Measurements from ENCODE around the gene NME4.
A peak's percentile ranks its signal among the peaks of the same experiment; 100 is the strongest.

Gene NME4

GRCh38 chr16:425082-425718 is 28.2 kb downstream of the NME4 start, which contains the start of gene RAB11FIP3:
TSS of gene RAB11FIP3 (plus strand) at chr16:425649. CDS start at chr16:426007, 358 bp downstream.
- H3K9me3 ChIP-seq (ENCODE audit: control insufficient read depth, insufficient read depth, low read depth, low read length): no peaks in the 10 kb centered on the region
- H3K4me3 ChIP-seq (ENCODE audit: low read depth, low read length): peak within 1 kb of the TSS; percentile 85
- H3K36me3 ChIP-seq (ENCODE audit: control insufficient read depth, insufficient read depth, low read length): 0 out of 2 replicates have a peak, but pooled peaks cover 3% of the 10 kb centered on the region
- H3K27me3 ChIP-seq (ENCODE audit: control insufficient read depth, insufficient read depth, low read length): peaks cover 35% of the 10 kb centered on the region
- no peak within 1 kb of the TSS for H3K27ac ChIP-seq (ENCODE audit: low read depth, low read length)
- peaks cover 13% of the 10 kb centered on the region for H3K4me1 ChIP-seq (ENCODE audit: control insufficient read depth, insufficient read depth, low read length)
- H3K9ac ChIP-seq (ENCODE audit: low read length): peak within 1 kb of the TSS; percentile 56

DNA sequence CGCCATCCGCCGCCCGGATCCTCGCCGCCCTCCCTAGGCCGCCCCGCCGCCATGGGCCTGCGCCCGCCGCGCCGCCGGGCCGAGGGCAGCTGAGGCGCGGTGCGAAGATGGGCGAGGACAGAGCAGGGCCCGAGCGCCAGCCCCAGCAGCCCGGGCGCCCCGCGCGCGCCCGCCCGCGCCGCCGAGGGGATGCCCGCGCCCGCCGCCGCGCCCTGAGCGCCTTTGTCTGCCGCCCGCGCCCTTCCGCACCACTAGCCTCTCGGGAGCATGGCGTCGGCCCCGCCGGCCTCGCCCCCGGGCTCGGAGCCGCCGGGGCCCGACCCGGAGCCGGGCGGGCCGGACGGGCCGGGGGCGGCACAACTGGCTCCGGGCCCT is 28.7 kb downstream of the NME4 start:
- Histone ChIP-seq H3K9ac (ENCODE audit: low read length) (no peak overlapping the region), H3K27ac (ENCODE audit: low read depth, low read length) (no peak overlapping the region), H3K4me3 (ENCODE audit: low read depth, low read length) (peak overlapping the region; percentile 85)

DNA sequence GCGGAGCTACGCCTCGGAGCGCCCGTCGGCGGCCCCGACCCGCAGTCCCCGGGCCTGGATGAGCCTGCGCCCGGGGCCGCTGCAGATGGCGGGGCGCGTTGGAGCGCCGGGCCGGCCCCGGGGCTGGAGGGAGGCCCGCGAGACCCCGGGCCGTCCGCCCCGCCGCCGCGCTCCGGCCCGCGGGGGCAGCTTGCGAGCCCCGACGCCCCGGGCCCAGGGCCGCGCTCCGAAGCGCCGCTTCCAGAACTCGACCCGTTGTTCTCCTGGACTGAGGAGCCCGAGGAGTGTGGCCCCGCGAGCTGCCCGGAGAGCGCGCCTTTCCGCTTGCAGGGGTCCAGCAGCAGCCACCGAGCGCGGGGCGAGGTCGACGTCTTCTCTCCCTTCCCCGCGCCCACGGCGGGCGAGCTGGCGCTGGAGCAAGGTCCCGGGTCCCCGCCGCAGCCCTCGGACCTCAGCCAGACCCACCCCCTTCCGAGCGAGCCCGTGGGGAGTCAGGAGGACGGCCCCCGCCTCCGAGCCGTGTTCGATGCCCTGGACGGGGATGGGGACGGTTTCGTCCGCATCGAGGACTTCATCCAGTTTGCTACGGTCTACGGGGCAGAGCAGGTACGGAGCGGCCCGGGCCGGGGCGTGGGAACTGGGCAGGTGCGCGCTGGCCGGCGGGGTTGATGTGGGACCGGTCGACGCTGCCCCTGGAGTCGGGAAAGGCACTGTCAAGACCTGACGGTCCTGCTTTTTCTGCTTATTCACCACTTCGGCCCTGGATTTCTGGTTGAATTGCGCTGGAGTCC is 29.3 kb downstream of the NME4 start:
- Histone ChIP-seq H3K27me3 (ENCODE audit: control insufficient read depth, insufficient read depth, low read length) (peaks cover 35% of the 10 kb centered on the region), H3K9ac (ENCODE audit: low read length) (peak overlapping the region; percentile 56), H3K4me1 (ENCODE audit: control insufficient read depth, insufficient read depth, low read length) (peaks cover 13% of the 10 kb centered on the region), H3K9me3 (ENCODE audit: control insufficient read depth, insufficient read depth, low read depth, low read length) (no peaks in the 10 kb centered on the region), H3K27ac (ENCODE audit: low read depth, low read length) (no peak overlapping the region), H3K36me3 (ENCODE audit: control insufficient read depth, insufficient read depth, low read length) (0 out of 2 replicates have a peak, but pooled peaks cover 3% of the 10 kb centered on the region), H3K4me3 (ENCODE audit: low read depth, low read length) (peak overlapping the region; percentile 85)

More for the DNA sequence above, 28.7 kb downstream of the NME4 start:
- peaks cover 13% of the 10 kb centered on the region for H3K4me1 ChIP-seq (ENCODE audit: control insufficient read depth, insufficient read depth, low read length)
- 0 out of 2 replicates have a peak, but pooled peaks cover 3% of the 10 kb centered on the region for H3K36me3 ChIP-seq (ENCODE audit: control insufficient read depth, insufficient read depth, low read length)
- peaks cover 35% of the 10 kb centered on the region for H3K27me3 ChIP-seq (ENCODE audit: control insufficient read depth, insufficient read depth, low read length)
- H3K9me3 ChIP-seq (ENCODE audit: control insufficient read depth, insufficient read depth, low read depth, low read length): no peaks in the 10 kb centered on the region

- H3K36me3 ChIP-seq (ENCODE audit: control insufficient read depth, insufficient read depth, low read length): 0 out of 2 replicates have a peak, but pooled peaks cover 3% of the 10 kb centered on the region
- peak overlapping the region; percentile 56 for H3K9ac ChIP-seq (ENCODE audit: low read length)
- peaks cover 13% of the 10 kb centered on the region for H3K4me1 ChIP-seq (ENCODE audit: control insufficient read depth, insufficient read depth, low read length)
- peak overlapping the region; percentile 85 for H3K4me3 ChIP-seq (ENCODE audit: low read depth, low read length)
- H3K27me3 ChIP-seq (ENCODE audit: control insufficient read depth, insufficient read depth, low read length): peaks cover 35% of the 10 kb centered on the region
- H3K9me3 ChIP-seq (ENCODE audit: control insufficient read depth, insufficient read depth, low read depth, low read length): no peaks in the 10 kb centered on the region
- no peak overlapping the region for H3K27ac ChIP-seq (ENCODE audit: low read depth, low read length)
These were observed 29.9 kb downstream of the NME4 start for GRCh38 chr16:426906-427249.

DNA sequence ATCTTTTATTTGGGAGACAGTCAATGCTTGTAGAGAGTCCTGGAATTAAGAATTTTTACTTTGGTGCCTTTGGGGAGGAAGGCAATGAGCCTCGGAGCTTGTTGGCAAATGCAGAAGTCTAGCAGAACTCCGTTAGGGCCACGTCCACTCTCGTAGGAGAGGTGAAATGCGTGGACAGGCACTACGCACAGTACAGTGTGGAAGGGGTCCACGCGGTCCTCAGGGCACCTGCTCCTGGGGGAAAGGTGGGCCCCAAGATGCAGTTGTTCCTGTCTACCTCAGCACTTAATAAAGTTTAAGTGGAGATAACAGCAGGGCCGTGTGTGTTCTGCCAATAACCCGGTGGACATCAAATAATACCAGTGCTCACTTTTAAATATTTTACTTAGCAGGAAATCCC is 30.3 kb downstream of the NME4 start:
- Histone ChIP-seq H3K27me3 (ENCODE audit: control insufficient read depth, insufficient read depth, low read length) (peaks cover 35% of the 10 kb centered on the region), H3K36me3 (ENCODE audit: control insufficient read depth, insufficient read depth, low read length) (0 out of 2 replicates have a peak, but pooled peaks cover 3% of the 10 kb centered on the region), H3K9me3 (ENCODE audit: control insufficient read depth, insufficient read depth, low read depth, low read length) (no peaks in the 10 kb centered on the region), H3K9ac (ENCODE audit: low read length) (no peak overlapping the region), H3K4me1 (ENCODE audit: control insufficient read depth, insufficient read depth, low read length) (peaks cover 13% of the 10 kb centered on the region), H3K27ac (ENCODE audit: low read depth, low read length) (no peak overlapping the region), H3K4me3 (ENCODE audit: low read depth, low read length) (peak overlapping the region; percentile 85)

GRCh38 chr16:430904-431303 is 33.9 kb downstream of the NME4 start:
- H3K36me3 ChIP-seq (ENCODE audit: control insufficient read depth, insufficient read depth, low read length): 0 out of 2 replicates have a peak, but pooled peaks cover 3% of the 10 kb centered on the region
- H3K9ac ChIP-seq (ENCODE audit: low read length): no peak overlapping the region
- H3K4me3 ChIP-seq (ENCODE audit: low read depth, low read length): no peak overlapping the region
- no peaks in the 10 kb centered on the region for H3K9me3 ChIP-seq (ENCODE audit: control insufficient read depth, insufficient read depth, low read depth, low read length)
- H3K4me1 ChIP-seq (ENCODE audit: control insufficient read depth, insufficient read depth, low read length): peaks cover 5% of the 10 kb centered on the region
- H3K27me3 ChIP-seq (ENCODE audit: control insufficient read depth, insufficient read depth, low read length): peaks cover 14% of the 10 kb centered on the region
- no peak overlapping the region for H3K27ac ChIP-seq (ENCODE audit: low read depth, low read length)

GRCh38 chr16:440627-441026 is 43.6 kb downstream of the NME4 start:
- H3K27ac ChIP-seq (ENCODE audit: low read depth, low read length): no peak overlapping the region
- no peaks in the 10 kb centered on the region for H3K27me3 ChIP-seq (ENCODE audit: control insufficient read depth, insufficient read depth, low read length)
- no peak overlapping the region for H3K4me3 ChIP-seq (ENCODE audit: low read depth, low read length)
- H3K9me3 ChIP-seq (ENCODE audit: control insufficient read depth, insufficient read depth, low read depth, low read length): no peaks in the 10 kb centered on the region
- H3K9ac ChIP-seq (ENCODE audit: low read length): no peak overlapping the region
- no peaks in the 10 kb centered on the region for H3K36me3 ChIP-seq (ENCODE audit: control insufficient read depth, insufficient read depth, low read length)
- no peaks in the 10 kb centered on the region for H3K4me1 ChIP-seq (ENCODE audit: control insufficient read depth, insufficient read depth, low read length)

DNA sequence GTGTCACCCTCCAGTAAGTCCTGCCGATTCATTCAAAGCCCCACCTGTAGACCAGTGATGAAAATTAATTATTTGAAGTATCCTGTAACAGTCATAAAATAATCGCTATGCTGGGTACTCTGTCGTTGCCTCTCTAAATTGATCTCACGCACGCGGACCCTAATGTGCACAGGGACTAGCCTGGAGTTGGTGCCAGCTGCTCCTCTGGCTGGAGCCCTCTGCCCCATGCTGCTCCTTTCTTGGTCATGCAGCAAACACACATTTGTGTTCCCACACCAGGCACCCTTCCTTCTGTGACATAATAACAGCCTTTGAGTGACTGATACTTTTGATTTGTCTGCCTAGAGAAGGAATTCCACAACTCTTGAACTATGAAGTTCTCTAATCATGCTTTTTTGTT is 44.4 kb downstream of the NME4 start:
- no peak overlapping the region for H3K27ac ChIP-seq (ENCODE audit: low read depth, low read length)
- no peaks in the 10 kb centered on the region for H3K4me1 ChIP-seq (ENCODE audit: control insufficient read depth, insufficient read depth, low read length)
- no peak overlapping the region for H3K9ac ChIP-seq (ENCODE audit: low read length)
- no peak overlapping the region for H3K4me3 ChIP-seq (ENCODE audit: low read depth, low read length)
- H3K36me3 ChIP-seq (ENCODE audit: control insufficient read depth, insufficient read depth, low read length): no peaks in the 10 kb centered on the region
- no peaks in the 10 kb centered on the region for H3K9me3 ChIP-seq (ENCODE audit: control insufficient read depth, insufficient read depth, low read depth, low read length)
- H3K27me3 ChIP-seq (ENCODE audit: control insufficient read depth, insufficient read depth, low read length): no peaks in the 10 kb centered on the region

GRCh38 chr16:442976-443375 is 46.0 kb downstream of the NME4 start:
- Histone ChIP-seq H3K27me3 (ENCODE audit: control insufficient read depth, insufficient read depth, low read length) (no peaks in the 10 kb centered on the region), H3K9ac (ENCODE audit: low read length) (no peak overlapping the region), H3K4me1 (ENCODE audit: control insufficient read depth, insufficient read depth, low read length) (no peaks in the 10 kb centered on the region), H3K27ac (ENCODE audit: low read depth, low read length) (no peak overlapping the region), H3K4me3 (ENCODE audit: low read depth, low read length) (no peak overlapping the region), H3K36me3 (ENCODE audit: control insufficient read depth, insufficient read depth, low read length) (no peaks in the 10 kb centered on the region), H3K9me3 (ENCODE audit: control insufficient read depth, insufficient read depth, low read depth, low read length) (no peaks in the 10 kb centered on the region)

DNA sequence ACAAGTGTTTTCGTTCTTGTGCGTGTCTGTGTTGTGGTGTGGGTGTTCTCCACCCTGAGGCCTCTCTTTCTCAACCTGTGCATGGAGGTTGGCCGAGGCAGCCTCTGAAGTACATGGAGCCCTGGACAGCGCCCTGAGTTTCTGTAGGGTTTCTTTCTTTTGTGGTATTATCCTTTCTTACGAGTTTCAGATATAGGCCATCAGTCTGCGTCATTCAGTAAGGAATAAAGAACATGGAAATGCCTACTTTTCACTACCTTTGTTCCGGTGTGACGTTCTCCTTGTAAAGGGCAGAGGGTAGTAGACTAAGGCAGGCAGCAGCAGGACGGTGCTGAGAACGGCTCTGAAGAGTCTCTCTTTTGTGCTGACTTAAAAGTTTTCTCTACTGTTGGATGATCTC is 47.0 kb downstream of the NME4 start:
- H3K9me3 ChIP-seq (ENCODE audit: control insufficient read depth, insufficient read depth, low read depth, low read length): no peaks in the 10 kb centered on the region
- H3K4me3 ChIP-seq (ENCODE audit: low read depth, low read length): no peak overlapping the region
- no peaks in the 10 kb centered on the region for H3K27me3 ChIP-seq (ENCODE audit: control insufficient read depth, insufficient read depth, low read length)
- no peaks in the 10 kb centered on the region for H3K4me1 ChIP-seq (ENCODE audit: control insufficient read depth, insufficient read depth, low read length)
- no peak overlapping the region for H3K27ac ChIP-seq (ENCODE audit: low read depth, low read length)
- H3K9ac ChIP-seq (ENCODE audit: low read length): no peak overlapping the region
- no peaks in the 10 kb centered on the region for H3K36me3 ChIP-seq (ENCODE audit: control insufficient read depth, insufficient read depth, low read length)

DNA sequence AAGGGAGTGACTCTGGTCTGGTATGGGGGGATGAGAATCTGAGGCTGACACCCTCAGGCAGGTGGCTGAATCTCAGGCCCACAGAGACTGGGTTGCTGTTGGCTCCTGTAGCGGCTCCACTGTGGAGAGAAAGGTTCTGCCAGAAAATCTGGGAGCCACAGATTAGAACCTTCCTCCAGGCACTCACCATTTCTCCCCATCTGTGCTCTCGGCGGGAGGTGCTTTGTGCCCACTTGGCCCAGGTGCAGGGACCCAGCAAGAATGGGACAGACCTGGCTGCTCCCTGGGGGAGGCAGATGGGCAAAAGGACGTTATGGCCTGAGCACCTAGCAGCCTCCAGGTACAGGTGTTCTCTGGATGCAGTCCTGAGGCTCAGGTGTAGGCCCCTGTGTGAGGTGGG is 48.6 kb downstream of the NME4 start:
- H3K27me3 ChIP-seq (ENCODE audit: control insufficient read depth, insufficient read depth, low read length): no peaks in the 10 kb centered on the region
- H3K9ac ChIP-seq (ENCODE audit: low read length): no peak overlapping the region
- no peak overlapping the region for H3K27ac ChIP-seq (ENCODE audit: low read depth, low read length)
- no peaks in the 10 kb centered on the region for H3K9me3 ChIP-seq (ENCODE audit: control insufficient read depth, insufficient read depth, low read depth, low read length)
- no peaks in the 10 kb centered on the region for H3K4me1 ChIP-seq (ENCODE audit: control insufficient read depth, insufficient read depth, low read length)
- H3K36me3 ChIP-seq (ENCODE audit: control insufficient read depth, insufficient read depth, low read length): no peaks in the 10 kb centered on the region
- H3K4me3 ChIP-seq (ENCODE audit: low read depth, low read length): no peak overlapping the region
